Mesenteric fat pad (tissue), 1 donor: ENCODE data around the gene THAP7. TPM values are rescaled to one million over a fixed set of nuclear protein-coding genes. Genes with fewer than 3 reads are reported as not detected.
A peak's percentile ranks its signal among the peaks of the same experiment; 100 is the strongest.

Experiments
- DNase-seq: peaks from one replicate; pipeline ENCODE4 v3.0.0-alpha.2; 2020; ENCODE audit warnings: low spot score
- total RNA-seq: library from RNA; stranded (reverse); fragmentation: NEBNext Ultra II Directional; extraction: Animal tissue kit (Norgen Biotek cat#: 25700); gene quantifications from one replicate; pipeline ENCODE4 v1.2.1, GENCODE V29; 2021
- donor health status: DM: yes; HTN: yes; CAD: no.

The THAP7 gene
- total RNA-seq, 1 donor from 2014 or later = 15.5 TPM

- DNase-seq = no peak
Measured at GRCh38 chr22:20994128-20994901, 7.6 kb downstream of the THAP7 start.

- DNase-seq = no peak
Measured at GRCh38 chr22:20993304-20994127, 8.4 kb downstream of the THAP7 start.

- no peak for DNase-seq
Measured at GRCh38 chr22:20992456-20993303, 9.2 kb downstream of the THAP7 start.

- DNase-seq = no peak
Measured at GRCh38 chr22:20992056-20992442, 9.9 kb downstream of the THAP7 start.

- no peak for DNase-seq
Measured at GRCh38 chr22:20991252-20992055, 10.5 kb downstream of the THAP7 start.

GRCh38 chr22:20990184-20991180 is 11.4 kb downstream of the THAP7 start:
- no peak for DNase-seq

- no peak for DNase-seq
Measured at GRCh38 chr22:20989323-20990138, 12.4 kb downstream of the THAP7 start.

GRCh38 chr22:20988573-20989322 is 13.2 kb downstream of the THAP7 start:
- no peak for DNase-seq

- DNase-seq = no peak
Measured at GRCh38 chr22:20987375-20987774, 14.5 kb downstream of the THAP7 start.

- no peak for DNase-seq
Measured at GRCh38 chr22:20986365-20986764, 15.6 kb downstream of the THAP7 start.

- DNase-seq = no peak
Measured at GRCh38 chr22:20985720-20986119, 16.2 kb downstream of the THAP7 start.

GRCh38 chr22:20983081-20983771 is 18.7 kb downstream of the THAP7 start:
- no peak for DNase-seq

GRCh38 chr22:20982563-20982882 is 19.4 kb downstream of the THAP7 start:
- DNase-seq = no peak

- peak; percentile 95 for DNase-seq
Measured at GRCh38 chr22:20981787-20982562, 19.9 kb downstream of the THAP7 start, which contains the start of gene LZTR1. Gene LZTR1 (plus strand): TSS chr22:20982297. CDS start chr22:20982372, 75 bp downstream.

GRCh38 chr22:20980938-20981722 is 20.8 kb downstream of the THAP7 start:
- no peak for DNase-seq

GRCh38 chr22:20980523-20980922 is 21.4 kb downstream of the THAP7 start:
- DNase-seq = no peak
